OCI-LY7 (cell line): ENCODE data around the gene NACC2.

Experiments used
- EZH2phosphoT487 ChIP-seq: fragments of 200-600 bp; sonication (generic); IDR thresholded peaks from 2 replicates; pipeline ENCODE4 v1.6.1; 2018; ENCODE audit warnings: low read depth, borderline replicate concordance, mild to moderate bottlenecking, mixed run types, antibody characterized with exemption, low read length, moderate library complexity, mixed read lengths
- TF ChIP-seq, protein P1 (sequence below): fragments of 200-600 bp; sonication (generic); conservative IDR thresholded peaks from 2 replicates; pipeline ENCODE4 v1.5.1; 2014; ENCODE audit warnings: mild to moderate bottlenecking, antibody characterized with exemption, low read length, moderate library complexity, mixed read lengths

DNA sequence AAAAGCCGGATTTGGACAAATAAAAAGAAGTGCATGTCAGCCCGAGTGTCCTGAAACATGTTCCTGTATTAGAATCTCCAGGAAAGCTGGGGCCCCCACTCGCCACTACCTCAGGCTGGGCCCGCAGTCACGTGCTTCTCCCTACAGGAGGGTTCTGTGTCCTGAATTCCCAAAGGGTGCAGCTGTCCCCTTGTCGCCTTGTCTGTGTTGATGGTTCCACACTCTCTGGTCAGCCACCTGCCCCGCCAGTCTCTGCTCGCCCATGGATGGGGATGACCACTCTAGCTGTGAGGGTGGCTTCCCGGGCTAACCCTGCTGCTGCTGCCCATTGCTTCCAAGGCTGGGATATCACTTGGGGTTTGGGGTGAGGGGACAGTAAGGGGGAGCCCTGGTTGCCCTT, 26.7 kb upstream of the NACC2 start:
- TF ChIP-seq, protein P1, sequence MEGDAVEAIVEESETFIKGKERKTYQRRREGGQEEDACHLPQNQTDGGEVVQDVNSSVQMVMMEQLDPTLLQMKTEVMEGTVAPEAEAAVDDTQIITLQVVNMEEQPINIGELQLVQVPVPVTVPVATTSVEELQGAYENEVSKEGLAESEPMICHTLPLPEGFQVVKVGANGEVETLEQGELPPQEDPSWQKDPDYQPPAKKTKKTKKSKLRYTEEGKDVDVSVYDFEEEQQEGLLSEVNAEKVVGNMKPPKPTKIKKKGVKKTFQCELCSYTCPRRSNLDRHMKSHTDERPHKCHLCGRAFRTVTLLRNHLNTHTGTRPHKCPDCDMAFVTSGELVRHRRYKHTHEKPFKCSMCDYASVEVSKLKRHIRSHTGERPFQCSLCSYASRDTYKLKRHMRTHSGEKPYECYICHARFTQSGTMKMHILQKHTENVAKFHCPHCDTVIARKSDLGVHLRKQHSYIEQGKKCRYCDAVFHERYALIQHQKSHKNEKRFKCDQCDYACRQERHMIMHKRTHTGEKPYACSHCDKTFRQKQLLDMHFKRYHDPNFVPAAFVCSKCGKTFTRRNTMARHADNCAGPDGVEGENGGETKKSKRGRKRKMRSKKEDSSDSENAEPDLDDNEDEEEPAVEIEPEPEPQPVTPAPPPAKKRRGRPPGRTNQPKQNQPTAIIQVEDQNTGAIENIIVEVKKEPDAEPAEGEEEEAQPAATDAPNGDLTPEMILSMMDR = no peak
- TF ChIP-seq EZH2phosphoT487 = no peak
